HUES6 (cell line): Measurements from ENCODE around the gene ATP6V0B.

Experiments used
- H3K27ac ChIP-seq: 2 replicates; pipeline ENCODE4 v1.7.0; 2013; ENCODE audit warnings: low read depth, mild to moderate bottlenecking, low read length, inconsistent platforms
- H3K27me3 ChIP-seq: 2 replicates; pipeline ENCODE4 v1.6.1; 2013; ENCODE audit warnings: low read length; ENCODE audit not compliant: control insufficient read depth, insufficient read depth
- H3K36me3 ChIP-seq: 2 replicates; pipeline ENCODE4 v1.6.1; 2013; ENCODE audit warnings: low read length; ENCODE audit not compliant: control insufficient read depth, insufficient read depth
- H3K4me1 ChIP-seq: 2 replicates; pipeline ENCODE4 v1.6.1; 2013; ENCODE audit warnings: low read length; ENCODE audit not compliant: control insufficient read depth, insufficient read depth
- H3K4me3 ChIP-seq: 2 replicates; pipeline ENCODE4 v1.5.1; 2013; ENCODE audit warnings: low read depth, low read length
- H3K9ac ChIP-seq: one replicate; pipeline ENCODE4 v1.6.1; 2013; ENCODE audit warnings: mild to moderate bottlenecking, low read length
- H3K9me3 ChIP-seq: 2 replicates; pipeline ENCODE4 v1.6.1; 2013; ENCODE audit warnings: low read depth, low read length; ENCODE audit not compliant: control insufficient read depth, insufficient read depth

The ATP6V0B gene

GRCh38 chr1:44012941-44013609 lies 38.3 kb downstream of the ATP6V0B start:
- Histone ChIP-seq H3K4me3 (no peak overlapping the region), H3K27ac (no peak overlapping the region), H3K9me3 (no peaks in the 10 kb centered on the region), H3K4me1 (peaks cover 4% of the 10 kb centered on the region; the same call in 1 of the 2 replicates), H3K36me3 (peaks cover 10% of the 10 kb centered on the region; the same call in 1 of the 2 replicates), H3K27me3 (no peaks in the 10 kb centered on the region), H3K9ac (no peak overlapping the region)

- H3K4me1 ChIP-seq: peaks cover 4% of the 10 kb centered on the region; the same call in 1 of the 2 replicates
- no peak overlapping the region for H3K27ac ChIP-seq
- H3K36me3 ChIP-seq: peaks cover 6% of the 10 kb centered on the region; the same call in 1 of the 2 replicates
- H3K27me3 ChIP-seq: no peaks in the 10 kb centered on the region
- H3K4me3 ChIP-seq: no peak overlapping the region
- H3K9ac ChIP-seq: no peak overlapping the region
- H3K9me3 ChIP-seq: no peaks in the 10 kb centered on the region
Observed at GRCh38 chr1:44013949-44014348, 39.2 kb downstream of the ATP6V0B start.

- H3K4me1 ChIP-seq: peaks cover 4% of the 10 kb centered on the region; the same call in 1 of the 2 replicates
- H3K27me3 ChIP-seq: no peaks in the 10 kb centered on the region
- H3K9me3 ChIP-seq: no peaks in the 10 kb centered on the region
- H3K9ac ChIP-seq: no peak overlapping the region
- H3K36me3 ChIP-seq: peaks cover 9% of the 10 kb centered on the region; the same call in 1 of the 2 replicates
- no peak overlapping the region for H3K4me3 ChIP-seq
- H3K27ac ChIP-seq: no peak overlapping the region
Observed at GRCh38 chr1:44014365-44015104, 39.8 kb downstream of the ATP6V0B start.

- Histone ChIP-seq H3K36me3 (0 out of 2 replicates have a peak, but pooled peaks cover 3% of the 10 kb centered on the region), H3K9ac (no peak overlapping the region), H3K27me3 (no peaks in the 10 kb centered on the region), H3K9me3 (no peaks in the 10 kb centered on the region), H3K27ac (no peak overlapping the region), H3K4me1 (peaks cover 4% of the 10 kb centered on the region; the same call in 1 of the 2 replicates), H3K4me3 (no peak overlapping the region)
Observed at GRCh38 chr1:44015206-44015605, 40.4 kb downstream of the ATP6V0B start.

- Histone ChIP-seq H3K4me3 (no peak overlapping the region), H3K4me1 (peaks cover 3% of the 10 kb centered on the region; the same call in 1 of the 2 replicates), H3K9me3 (no peaks in the 10 kb centered on the region)
Observed at GRCh38 chr1:44016041-44016889, 41.5 kb downstream of the ATP6V0B start.

GRCh38 chr1:44016890-44017400 lies 42.2 kb downstream of the ATP6V0B start:
- no peaks in the 10 kb centered on the region for H3K27me3 ChIP-seq
- H3K27ac ChIP-seq: no peak overlapping the region
- H3K4me3 ChIP-seq: no peak overlapping the region
- H3K9me3 ChIP-seq: no peaks in the 10 kb centered on the region
- H3K36me3 ChIP-seq: peaks cover 12% of the 10 kb centered on the region; the same call in 1 of the 2 replicates
- no peaks in the 10 kb centered on the region; the same call in 1 of the 2 replicates for H3K4me1 ChIP-seq
- peak overlapping the region; percentile 20 for H3K9ac ChIP-seq

More at GRCh38 chr1:44016041-44016889, 41.5 kb downstream of the ATP6V0B start:
- H3K27ac ChIP-seq: no peak overlapping the region
- H3K9ac ChIP-seq: no peak overlapping the region
- no peaks in the 10 kb centered on the region for H3K27me3 ChIP-seq
- H3K36me3 ChIP-seq: peaks cover 8% of the 10 kb centered on the region; the same call in 1 of the 2 replicates

- no peaks in the 10 kb centered on the region; the same call in 1 of the 2 replicates for H3K4me1 ChIP-seq
- no peaks in the 10 kb centered on the region for H3K27me3 ChIP-seq
- H3K9me3 ChIP-seq: no peaks in the 10 kb centered on the region
- H3K4me3 ChIP-seq: no peak overlapping the region
- no peak overlapping the region for H3K27ac ChIP-seq
- H3K36me3 ChIP-seq: peaks cover 23% of the 10 kb centered on the region; the same call in 1 of the 2 replicates
- no peak overlapping the region for H3K9ac ChIP-seq
Observed at GRCh38 chr1:44019466-44019948, 44.7 kb downstream of the ATP6V0B start.

GRCh38 chr1:44020464-44020863 lies 45.7 kb downstream of the ATP6V0B start:
- Histone ChIP-seq H3K27me3 (no peaks in the 10 kb centered on the region), H3K4me3 (no peak overlapping the region), H3K27ac (no peak overlapping the region), H3K4me1 (no peaks in the 10 kb centered on the region; the same call in 1 of the 2 replicates), H3K9ac (no peak overlapping the region), H3K36me3 (peaks cover 23% of the 10 kb centered on the region; the same call in 1 of the 2 replicates), H3K9me3 (no peaks in the 10 kb centered on the region)

- Histone ChIP-seq H3K4me1 (peaks cover 6% of the 10 kb centered on the region), H3K4me3 (no peak overlapping the region), H3K27me3 (no peaks in the 10 kb centered on the region), H3K36me3 (peaks cover 23% of the 10 kb centered on the region; the same call in 1 of the 2 replicates), H3K9me3 (no peaks in the 10 kb centered on the region), H3K9ac (no peak overlapping the region), H3K27ac (no peak overlapping the region)
Observed at GRCh38 chr1:44021156-44021555, 46.4 kb downstream of the ATP6V0B start.

- peaks cover 23% of the 10 kb centered on the region; the same call in 1 of the 2 replicates for H3K36me3 ChIP-seq
- peaks cover 6% of the 10 kb centered on the region for H3K4me1 ChIP-seq
- no peak overlapping the region for H3K9ac ChIP-seq
- no peaks in the 10 kb centered on the region for H3K27me3 ChIP-seq
- H3K9me3 ChIP-seq: no peaks in the 10 kb centered on the region
- no peak overlapping the region for H3K4me3 ChIP-seq
- no peak overlapping the region for H3K27ac ChIP-seq
Observed at GRCh38 chr1:44021581-44022321, 47.0 kb downstream of the ATP6V0B start.
